ENCODE results near the gene TGFBR3.

GRCh38 chr1:91635763-91636162 lies 250.2 kb downstream of the TGFBR3 start:
- TF ChIP-seq EZH2 (IDR thresholded peaks at IDR 0.05; ENCODE audit: insufficient read depth, poor library complexity, severe bottlenecking) (no peak), EZH2phosphoT487 (IDR thresholded peaks at IDR 0.05; ENCODE audit: insufficient read depth, low read depth) (no peak)

Measured in GM23248 (cell line).